ENCODE data around the gene DHX34. TPM values are rescaled to one million over a fixed set of nuclear protein-coding genes. Genes with fewer than 3 reads are reported as not detected.

DHX34 gene
- total and polyA plus RNA-seq, 4 donors = 3.1 to 11.6 (median 6.1) TPM

DNA sequence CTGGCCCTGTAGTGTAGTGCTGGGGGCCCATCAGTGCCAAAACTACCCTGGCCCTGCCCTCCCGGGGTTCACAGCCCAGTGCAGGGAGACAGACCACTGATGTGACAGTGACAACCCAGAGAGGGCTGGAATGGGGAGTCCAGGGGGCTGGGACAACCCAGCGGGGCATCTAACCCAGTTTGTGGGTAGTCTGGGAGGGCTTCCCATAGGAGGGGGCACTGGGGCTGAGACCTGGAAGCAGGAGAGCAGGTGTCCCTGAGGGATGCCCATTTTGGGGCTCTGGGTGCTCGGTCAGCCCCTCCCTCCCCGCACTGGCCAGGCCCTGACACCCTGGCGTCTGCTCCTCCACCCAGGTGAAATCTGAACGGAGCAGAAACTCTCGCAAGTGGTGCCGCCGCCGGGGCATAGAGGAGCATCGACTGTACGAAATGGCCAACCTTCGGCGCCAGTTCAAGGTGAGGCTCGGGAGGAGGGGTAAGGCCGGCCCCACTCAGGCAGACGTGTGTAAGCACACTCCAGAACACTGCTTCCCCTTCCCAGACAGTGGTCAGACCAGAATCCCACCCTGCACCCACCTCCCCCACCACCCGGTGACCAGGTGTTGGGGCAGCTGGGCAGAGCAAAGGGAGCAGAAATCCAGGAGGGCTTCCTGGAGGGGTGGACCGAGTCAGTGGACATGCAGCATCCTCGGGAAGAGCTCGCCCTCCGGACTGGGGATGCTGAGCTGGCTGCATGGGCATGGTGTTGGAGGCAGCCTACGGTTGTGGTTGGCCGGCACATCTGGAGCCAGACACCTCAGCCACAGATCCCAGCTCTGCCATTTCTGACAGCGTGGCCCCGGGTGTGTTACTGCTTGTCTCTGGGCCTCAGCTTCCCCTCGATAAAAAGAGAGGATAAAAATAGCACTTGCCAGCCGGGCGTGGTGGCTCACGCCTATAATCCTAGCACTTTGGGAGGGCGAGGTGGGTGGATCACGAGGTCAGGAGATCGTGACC, 24.4 kb downstream of the DHX34 start (continued):
- TF ChIP-seq, protein P1, sequence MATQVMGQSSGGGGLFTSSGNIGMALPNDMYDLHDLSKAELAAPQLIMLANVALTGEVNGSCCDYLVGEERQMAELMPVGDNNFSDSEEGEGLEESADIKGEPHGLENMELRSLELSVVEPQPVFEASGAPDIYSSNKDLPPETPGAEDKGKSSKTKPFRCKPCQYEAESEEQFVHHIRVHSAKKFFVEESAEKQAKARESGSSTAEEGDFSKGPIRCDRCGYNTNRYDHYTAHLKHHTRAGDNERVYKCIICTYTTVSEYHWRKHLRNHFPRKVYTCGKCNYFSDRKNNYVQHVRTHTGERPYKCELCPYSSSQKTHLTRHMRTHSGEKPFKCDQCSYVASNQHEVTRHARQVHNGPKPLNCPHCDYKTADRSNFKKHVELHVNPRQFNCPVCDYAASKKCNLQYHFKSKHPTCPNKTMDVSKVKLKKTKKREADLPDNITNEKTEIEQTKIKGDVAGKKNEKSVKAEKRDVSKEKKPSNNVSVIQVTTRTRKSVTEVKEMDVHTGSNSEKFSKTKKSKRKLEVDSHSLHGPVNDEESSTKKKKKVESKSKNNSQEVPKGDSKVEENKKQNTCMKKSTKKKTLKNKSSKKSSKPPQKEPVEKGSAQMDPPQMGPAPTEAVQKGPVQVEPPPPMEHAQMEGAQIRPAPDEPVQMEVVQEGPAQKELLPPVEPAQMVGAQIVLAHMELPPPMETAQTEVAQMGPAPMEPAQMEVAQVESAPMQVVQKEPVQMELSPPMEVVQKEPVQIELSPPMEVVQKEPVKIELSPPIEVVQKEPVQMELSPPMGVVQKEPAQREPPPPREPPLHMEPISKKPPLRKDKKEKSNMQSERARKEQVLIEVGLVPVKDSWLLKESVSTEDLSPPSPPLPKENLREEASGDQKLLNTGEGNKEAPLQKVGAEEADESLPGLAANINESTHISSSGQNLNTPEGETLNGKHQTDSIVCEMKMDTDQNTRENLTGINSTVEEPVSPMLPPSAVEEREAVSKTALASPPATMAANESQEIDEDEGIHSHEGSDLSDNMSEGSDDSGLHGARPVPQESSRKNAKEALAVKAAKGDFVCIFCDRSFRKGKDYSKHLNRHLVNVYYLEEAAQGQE (IDR thresholded peaks at IDR 0.05) = no peak
- no peak for TF ChIP-seq YY1 (IDR thresholded peaks at IDR 0.05)
- TF ChIP-seq, protein P2, sequence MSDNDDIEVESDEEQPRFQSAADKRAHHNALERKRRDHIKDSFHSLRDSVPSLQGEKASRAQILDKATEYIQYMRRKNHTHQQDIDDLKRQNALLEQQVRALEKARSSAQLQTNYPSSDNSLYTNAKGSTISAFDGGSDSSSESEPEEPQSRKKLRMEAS (IDR thresholded peaks at IDR 0.05) = no peak
- TF ChIP-seq RXRA (IDR thresholded peaks at IDR 0.05) = no peak

DNA sequence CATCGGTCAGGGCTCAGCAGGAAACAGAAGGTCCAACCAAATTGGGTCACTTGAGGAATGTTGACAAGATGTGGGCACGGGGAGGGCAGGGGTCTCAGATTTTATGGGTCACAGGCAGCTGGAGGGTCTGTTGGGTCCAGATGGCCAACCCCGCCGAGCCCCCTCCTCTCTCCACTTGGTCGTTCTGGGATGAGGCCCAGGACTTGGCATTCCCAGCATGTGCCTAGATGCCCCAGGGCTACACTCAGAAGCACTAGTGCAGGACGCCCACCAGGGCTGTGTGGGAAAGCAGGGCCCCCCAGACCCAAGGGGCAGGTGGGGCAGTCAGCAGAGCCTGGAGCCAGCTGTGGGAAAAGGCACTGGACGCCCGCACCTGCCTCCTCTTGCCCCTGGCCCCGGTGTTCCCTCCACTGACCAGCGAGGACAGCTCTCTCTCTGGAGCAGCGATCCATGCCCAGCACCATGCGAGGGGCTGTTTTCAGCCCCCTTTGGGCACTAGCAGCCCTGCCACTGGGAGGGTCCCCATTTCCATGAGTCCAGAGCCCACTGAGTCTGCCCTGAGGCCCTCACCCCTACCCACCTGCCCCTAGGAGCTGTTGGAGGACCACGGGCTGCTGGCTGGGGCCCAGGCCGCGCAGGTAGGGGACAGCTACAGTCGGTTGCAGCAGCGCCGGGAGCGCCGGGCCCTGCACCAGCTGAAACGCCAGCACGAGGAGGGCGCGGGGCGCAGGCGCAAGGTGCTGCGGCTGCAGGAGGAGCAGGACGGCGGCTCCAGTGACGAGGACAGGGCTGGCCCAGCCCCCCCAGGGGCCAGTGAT, 26.0 kb downstream of the DHX34 start:
- Histone ChIP-seq H3K27ac (ENCODE audit: low read depth in 1 of 2, low read length in 2 of 2) (no peak overlapping the region), H3K9me3 (ENCODE audit: control insufficient read depth in 4 of 4, low read length in 3 of 4) (no peaks in the 10 kb centered on the region), H3K27me3 (ENCODE audit: control insufficient read depth in 4 of 4, insufficient read depth in 4 of 4, low read length in 3 of 4) (no peaks in the 10 kb centered on the region), H3K4me1 (ENCODE audit: control insufficient read depth in 4 of 4, insufficient read depth in 4 of 4, low read length in 3 of 4) (peaks cover 7 to 16% (median 12%) of the 10 kb centered on the region in 4 donors), H3K36me3 (ENCODE audit: control insufficient read depth in 4 of 4, insufficient read depth in 3 of 4, low read depth in 1 of 4, low read length in 3 of 4) (peaks cover 3 to 57% (median 27%) of the 10 kb centered on the region in 4 donors), H3K9ac (ENCODE audit: low read depth in 1 of 2, low read length in 2 of 2) (no peak overlapping the region), H3K4me3 (ENCODE audit: low read depth in 1 of 3, low read length in 3 of 3) (no peak overlapping the region)
- 97% methylated on average over 30 of the region's 30 CpGs for WGBS
- no peak for DNase-seq (ENCODE audit: low spot score)
- no peak for TF ChIP-seq HNF4G (IDR thresholded peaks at IDR 0.05)
- TF ChIP-seq GABPA (IDR thresholded peaks at IDR 0.05 in 1 of 2, conservative IDR thresholded peaks at IDR 0.05 in 1 of 2) = no peak
- TF ChIP-seq HNF4A (conservative IDR thresholded peaks at IDR 0.05) = no peak
- TF ChIP-seq, protein P1 (IDR thresholded peaks at IDR 0.05) = no peak
- no peak for TF ChIP-seq TAF1 (conservative IDR thresholded peaks at IDR 0.05)
- TF ChIP-seq FOXA1 (IDR thresholded peaks at IDR 0.05) = no peak
- TF ChIP-seq, protein P3, sequence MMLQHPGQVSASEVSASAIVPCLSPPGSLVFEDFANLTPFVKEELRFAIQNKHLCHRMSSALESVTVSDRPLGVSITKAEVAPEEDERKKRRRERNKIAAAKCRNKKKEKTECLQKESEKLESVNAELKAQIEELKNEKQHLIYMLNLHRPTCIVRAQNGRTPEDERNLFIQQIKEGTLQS (IDR thresholded peaks at IDR 0.05) = no peak
